ENCODE data around the gene ERN1.

ERN1 gene

GRCh38 chr17:64154717-64155116 is 24.8 kb upstream of the ERN1 start:
- WGBS (ENCODE audit: extremely low coverage, insufficient coverage, insufficient read length) = no CpG with 5 or more reads among the region's 9 CpGs
- H2BK12ac ChIP-seq (ENCODE audit: low read length) = no peak overlapping the region
- no peak overlapping the region for H3K4me3 ChIP-seq (ENCODE audit: low read depth, low read length)
- no peak overlapping the region for H2BK5ac ChIP-seq (ENCODE audit: low read depth, low read length, poor library complexity)
- no peak overlapping the region for H4K8ac ChIP-seq (ENCODE audit: low read depth, low read length)
- no peak overlapping the region for H3K4ac ChIP-seq (ENCODE audit: low read depth, low read length)
- DNase-seq = no peak
- H4K12ac ChIP-seq (ENCODE audit: low read depth, low read length) = no peak overlapping the region
- H3K79me1 ChIP-seq (ENCODE audit: low read length) = peaks cover 2% of the 10 kb centered on the region
- no peaks in the 10 kb centered on the region for H3K79me2 ChIP-seq (ENCODE audit: control insufficient read depth, insufficient read depth, low read length, poor library complexity)
- no peaks in the 10 kb centered on the region for H3K9me3 ChIP-seq (ENCODE audit: insufficient read depth, low read depth, low read length)
- H2AFZ ChIP-seq (ENCODE audit: insufficient read depth, low read length, poor library complexity) = no peak overlapping the region
- no peak overlapping the region for H4K91ac ChIP-seq (ENCODE audit: low read depth, low read length)
- peaks cover 31 to 54% of the 10 kb centered on the region in 2 experiments for H3K36me3 ChIP-seq (ENCODE audit: control insufficient read depth in 1 of 2, insufficient read depth in 2 of 2, low read length in 2 of 2)
- H2BK120ac ChIP-seq (ENCODE audit: insufficient read depth, low read length, poor library complexity) = no peak overlapping the region
- H3K18ac ChIP-seq (ENCODE audit: low read length) = no peak overlapping the region
- no peak overlapping the region for H3K9ac ChIP-seq (ENCODE audit: low read length)
- H3K14ac ChIP-seq (ENCODE audit: low read length) = no peak overlapping the region
- no peak overlapping the region for H3K27ac ChIP-seq (ENCODE audit: low read depth, low read length)
- H3K27me3 ChIP-seq (ENCODE audit: insufficient read depth, low read length) = no peaks in the 10 kb centered on the region
- H2AK5ac ChIP-seq (ENCODE audit: low read length) = no peak overlapping the region
- H3K4me2 ChIP-seq (ENCODE audit: low read length) = no peak overlapping the region
- peaks cover 11 to 13% of the 10 kb centered on the region in 2 experiments for H3K4me1 ChIP-seq (ENCODE audit: control insufficient read depth in 1 of 2, insufficient read depth in 2 of 2, low read length in 2 of 2)
- H3K23ac ChIP-seq (ENCODE audit: low read length) = no peak overlapping the region

GRCh38 chr17:64154313-64154695 is 24.4 kb upstream of the ERN1 start:
- H4K12ac ChIP-seq (ENCODE audit: low read depth, low read length) = no peak overlapping the region
- no peak overlapping the region for H4K8ac ChIP-seq (ENCODE audit: low read depth, low read length)
- H3K4me3 ChIP-seq (ENCODE audit: low read depth, low read length) = no peak overlapping the region
- H2AFZ ChIP-seq (ENCODE audit: insufficient read depth, low read length, poor library complexity) = no peak overlapping the region
- H3K9ac ChIP-seq (ENCODE audit: low read length) = no peak overlapping the region
- no CpG with 5 or more reads among the region's 4 CpGs for WGBS (ENCODE audit: extremely low coverage, insufficient coverage, insufficient read length)
- no peak for DNase-seq
- no peaks in the 10 kb centered on the region for H3K9me3 ChIP-seq (ENCODE audit: insufficient read depth, low read depth, low read length)
- H3K23ac ChIP-seq (ENCODE audit: low read length) = no peak overlapping the region
- H4K91ac ChIP-seq (ENCODE audit: low read depth, low read length) = no peak overlapping the region
- no peaks in the 10 kb centered on the region for H3K79me2 ChIP-seq (ENCODE audit: control insufficient read depth, insufficient read depth, low read length, poor library complexity)
- H2AK5ac ChIP-seq (ENCODE audit: low read length) = no peak overlapping the region
- H3K36me3 ChIP-seq (ENCODE audit: control insufficient read depth in 1 of 2, insufficient read depth in 2 of 2, low read length in 2 of 2) = peaks cover 31 to 54% of the 10 kb centered on the region in 2 experiments
- H3K27me3 ChIP-seq (ENCODE audit: insufficient read depth, low read length) = no peaks in the 10 kb centered on the region
- H3K14ac ChIP-seq (ENCODE audit: low read length) = no peak overlapping the region
- H2BK12ac ChIP-seq (ENCODE audit: low read length) = no peak overlapping the region
- H2BK5ac ChIP-seq (ENCODE audit: low read depth, low read length, poor library complexity) = no peak overlapping the region
- H3K4me1 ChIP-seq (ENCODE audit: control insufficient read depth in 1 of 2, insufficient read depth in 2 of 2, low read length in 2 of 2) = peaks cover 11 to 12% of the 10 kb centered on the region in 2 experiments
- H3K79me1 ChIP-seq (ENCODE audit: low read length) = peaks cover 2% of the 10 kb centered on the region
- no peak overlapping the region for H3K4me2 ChIP-seq (ENCODE audit: low read length)
- no peak overlapping the region for H2BK120ac ChIP-seq (ENCODE audit: insufficient read depth, low read length, poor library complexity)
- no peak overlapping the region for H3K18ac ChIP-seq (ENCODE audit: low read length)
- no peak overlapping the region for H3K4ac ChIP-seq (ENCODE audit: low read depth, low read length)
- H3K27ac ChIP-seq (ENCODE audit: low read depth, low read length) = no peak overlapping the region

GRCh38 chr17:64153565-64154312 is 23.8 kb upstream of the ERN1 start:
- Histone ChIP-seq H3K36me3 (ENCODE audit: control insufficient read depth in 1 of 2, insufficient read depth in 2 of 2, low read length in 2 of 2) (peaks cover 30 to 51% of the 10 kb centered on the region in 2 experiments), H3K23ac (ENCODE audit: low read length) (no peak overlapping the region), H3K18ac (ENCODE audit: low read length) (no peak overlapping the region), H3K27me3 (ENCODE audit: insufficient read depth, low read length) (no peaks in the 10 kb centered on the region), H2AFZ (ENCODE audit: insufficient read depth, low read length, poor library complexity) (no peak overlapping the region), H3K4me2 (ENCODE audit: low read length) (no peak overlapping the region), H3K9me3 (ENCODE audit: insufficient read depth, low read depth, low read length) (no peaks in the 10 kb centered on the region), H2BK120ac (ENCODE audit: insufficient read depth, low read length, poor library complexity) (no peak overlapping the region), H3K79me2 (ENCODE audit: control insufficient read depth, insufficient read depth, low read length, poor library complexity) (no peaks in the 10 kb centered on the region), H2BK12ac (ENCODE audit: low read length) (no peak overlapping the region), H2BK5ac (ENCODE audit: low read depth, low read length, poor library complexity) (no peak overlapping the region), H3K4me3 (ENCODE audit: low read depth, low read length) (no peak overlapping the region), H3K27ac (ENCODE audit: low read depth, low read length) (no peak overlapping the region), H2AK5ac (ENCODE audit: low read length) (no peak overlapping the region), H3K4me1 (ENCODE audit: control insufficient read depth in 1 of 2, insufficient read depth in 2 of 2, low read length in 2 of 2) (peaks cover 8% of the 10 kb centered on the region in 2 experiments), H3K14ac (ENCODE audit: low read length) (no peak overlapping the region), H4K12ac (ENCODE audit: low read depth, low read length) (no peak overlapping the region), H4K91ac (ENCODE audit: low read depth, low read length) (no peak overlapping the region), H3K79me1 (ENCODE audit: low read length) (peaks cover 2% of the 10 kb centered on the region), H3K4ac (ENCODE audit: low read depth, low read length) (no peak overlapping the region), H4K8ac (ENCODE audit: low read depth, low read length) (no peak overlapping the region), H3K9ac (ENCODE audit: low read length) (no peak overlapping the region)
- no peak for DNase-seq
- WGBS (ENCODE audit: extremely low coverage, insufficient coverage, insufficient read length) = no CpG with 5 or more reads among the region's 3 CpGs

- H4K8ac ChIP-seq (ENCODE audit: low read depth, low read length) = no peak overlapping the region
Measured at GRCh38 chr17:64152428-64153125, 22.6 kb upstream of the ERN1 start.

More at GRCh38 chr17:64152428-64153125, 22.6 kb upstream of the ERN1 start:
- Histone ChIP-seq H3K79me2 (ENCODE audit: control insufficient read depth, insufficient read depth, low read length, poor library complexity) (no peaks in the 10 kb centered on the region), H3K23ac (ENCODE audit: low read length) (no peak overlapping the region), H3K4ac (ENCODE audit: low read depth, low read length) (no peak overlapping the region), H4K12ac (ENCODE audit: low read depth, low read length) (no peak overlapping the region), H3K27ac (ENCODE audit: low read depth, low read length) (no peak overlapping the region), H3K4me1 (ENCODE audit: control insufficient read depth in 1 of 2, insufficient read depth in 2 of 2, low read length in 2 of 2) (peaks cover 8% of the 10 kb centered on the region in 2 experiments), H2BK12ac (ENCODE audit: low read length) (no peak overlapping the region), H3K36me3 (ENCODE audit: control insufficient read depth in 1 of 2, insufficient read depth in 2 of 2, low read length in 2 of 2) (peaks cover 31 to 54% of the 10 kb centered on the region in 2 experiments), H3K27me3 (ENCODE audit: insufficient read depth, low read length) (no peaks in the 10 kb centered on the region), H2BK5ac (ENCODE audit: low read depth, low read length, poor library complexity) (no peak overlapping the region), H4K91ac (ENCODE audit: low read depth, low read length) (no peak overlapping the region), H2AK5ac (ENCODE audit: low read length) (no peak overlapping the region), H2BK120ac (ENCODE audit: insufficient read depth, low read length, poor library complexity) (no peak overlapping the region), H3K9me3 (ENCODE audit: insufficient read depth, low read depth, low read length) (no peaks in the 10 kb centered on the region), H2AFZ (ENCODE audit: insufficient read depth, low read length, poor library complexity) (no peak overlapping the region), H3K79me1 (ENCODE audit: low read length) (peaks cover 2% of the 10 kb centered on the region), H3K4me2 (ENCODE audit: low read length) (no peak overlapping the region), H3K4me3 (ENCODE audit: low read depth, low read length) (no peak overlapping the region), H3K18ac (ENCODE audit: low read length) (no peak overlapping the region), H3K9ac (ENCODE audit: low read length) (no peak overlapping the region), H3K14ac (ENCODE audit: low read length) (no peak overlapping the region)
- WGBS (ENCODE audit: extremely low coverage, insufficient coverage, insufficient read length) = no CpG with 5 or more reads among the region's 7 CpGs
- peak; percentile 79 to 85 for DNase-seq
